Neural cell (in vitro differentiated cells): ENCODE results near the gene SMAP1. TPM values are rescaled to one million over a fixed set of nuclear protein-coding genes. Genes with fewer than 3 reads are reported as not detected.

Experiments used
- H2AFZ ChIP-seq: fragments of 200-600, 300-800 bp; sonication (generic), shearing (Covaris generic); 2 replicates; pipeline ENCODE4 v1.6.0; 2014; ENCODE audit warnings: low read depth, mild to moderate bottlenecking, antibody characterized with exemption, low read length, moderate library complexity
- H3F3A ChIP-seq: fragments of 200-600 bp; shearing (Covaris generic); 2 replicates; pipeline ENCODE4 v1.6.1; 2016; ENCODE audit warnings: mild to moderate bottlenecking, moderate library complexity, mixed read lengths, antibody characterized with exemption, low read length; ENCODE audit not compliant: insufficient read depth, poor library complexity, severe bottlenecking
- H3K27ac ChIP-seq: fragments of 200-600, 300-800 bp; sonication (generic), shearing (Covaris generic); 2 replicates; pipeline ENCODE4 v1.5.1; 2014; ENCODE audit warnings: mild to moderate bottlenecking, low read length, moderate library complexity
- H3K27me3 ChIP-seq: fragments of 300-800, 200-600 bp; sonication (generic), shearing (Covaris generic); 2 replicates; pipeline ENCODE4 v1.6.0; 2014; ENCODE audit warnings: mild to moderate bottlenecking, low read depth, low read length, moderate library complexity; ENCODE audit not compliant: insufficient read depth
- H3K36me3 ChIP-seq: fragments of 300-800, 200-600 bp; sonication (generic), shearing (Covaris generic); 2 replicates; pipeline ENCODE4 v1.5.1; 2014; ENCODE audit warnings: mild to moderate bottlenecking, antibody characterized with exemption, low read length, moderate library complexity; ENCODE audit not compliant: insufficient read depth
- H3K4me2 ChIP-seq: fragments of 300-800, 200-600 bp; sonication (generic), shearing (Covaris generic); 2 replicates; pipeline ENCODE4 v1.6.0; 2014; ENCODE audit warnings: mild to moderate bottlenecking, low read length
- H3K4me3 ChIP-seq: fragments of 300-800, 200-600 bp; sonication (generic), shearing (Covaris generic); 2 replicates; pipeline ENCODE4 v1.5.1; 2014; ENCODE audit warnings: mild to moderate bottlenecking, low read length, moderate library complexity
- H3K79me2 ChIP-seq: fragments of 200-600 bp; shearing (Covaris generic); replicated peaks from 2 replicates; pipeline ENCODE4 v1.6.0; 2014; ENCODE audit warnings: mild to moderate bottlenecking, low read length, moderate library complexity; ENCODE audit not compliant: insufficient read depth
- H3K9ac ChIP-seq: fragments of 300-800, 200-600 bp; sonication (generic), shearing (Covaris generic); 2 replicates; pipeline ENCODE4 v1.6.1; 2016; ENCODE audit warnings: mild to moderate bottlenecking, low read length, mixed read lengths
- H3K9me2 ChIP-seq: fragments of 200-600 bp; shearing (Covaris generic); 2 replicates; pipeline ENCODE4 v1.6.1; 2016; ENCODE audit warnings: mild to moderate bottlenecking, low read length, mixed read lengths; ENCODE audit not compliant: insufficient read depth
- H3K9me3 ChIP-seq: fragments of 200-600, 300-800 bp; sonication (generic), shearing (Covaris generic); 2 replicates; pipeline ENCODE4 v1.6.1; 2016; ENCODE audit warnings: mild to moderate bottlenecking, mixed run types, low read length, moderate library complexity, mixed read lengths
- H4K20me1 ChIP-seq: fragments of 200-600 bp; shearing (Covaris generic); 2 replicates; pipeline ENCODE4 v1.6.1; 2016; ENCODE audit warnings: mild to moderate bottlenecking, mixed run types; ENCODE audit not compliant: insufficient read depth
- CTCF ChIP-seq: fragments of 450-650 bp; IDR thresholded peaks from 2 replicates; pipeline ENCODE4 v1.5.1; 2014; ENCODE audit warnings: antibody characterized with exemption, mild to moderate bottlenecking, moderate library complexity; ENCODE audit not compliant: poor library complexity, severe bottlenecking
- EP300 ChIP-seq: fragments of 450-650 bp; conservative IDR thresholded peaks from 2 replicates; pipeline ENCODE4 v1.6.1; 2014; ENCODE audit warnings: antibody characterized with exemption, mild to moderate bottlenecking, moderate library complexity; ENCODE audit not compliant: poor library complexity, severe bottlenecking
- EZH2 ChIP-seq: fragments of 200-600, 300-800 bp; shearing (Covaris generic), sonication (generic); IDR thresholded peaks from 2 replicates; pipeline ENCODE4 v1.6.1; 2014; ENCODE audit warnings: antibody characterized with exemption, low read length, borderline replicate concordance, mild to moderate bottlenecking; ENCODE audit not compliant: insufficient read depth, poor library complexity, severe bottlenecking
- MXI1 ChIP-seq: fragments of 450-650 bp; conservative IDR thresholded peaks from 2 replicates; pipeline ENCODE4 v1.6.1; 2014; ENCODE audit warnings: antibody characterized with exemption, mild to moderate bottlenecking; ENCODE audit not compliant: poor library complexity, severe bottlenecking
- POLR2AphosphoS5 ChIP-seq: IDR thresholded peaks from 2 replicates; pipeline ENCODE4 v1.6.1; 2012
- RAD21 ChIP-seq: fragments of 450-650 bp; conservative IDR thresholded peaks from 2 replicates; pipeline ENCODE4 v1.6.1; 2014; ENCODE audit warnings: antibody characterized with exemption, mild to moderate bottlenecking, moderate library complexity
- REST ChIP-seq: IDR thresholded peaks from 2 replicates; pipeline ENCODE4 v1.6.1; 2012; ENCODE audit warnings: borderline replicate concordance
- SMC3 ChIP-seq: fragments of 450-650 bp; conservative IDR thresholded peaks from 2 replicates; pipeline ENCODE4 v1.6.1; 2014; ENCODE audit warnings: antibody characterized with exemption, mild to moderate bottlenecking, moderate library complexity; ENCODE audit not compliant: poor library complexity
- TAF1 ChIP-seq: IDR thresholded peaks from 2 replicates; pipeline ENCODE4 v1.6.1; 2012; ENCODE audit warnings: low read depth
- polyA plus RNA-seq: library from polyadenylated mRNA; depleted of rRNA; stranded (reverse); fragments of >200 nt; gene quantifications from 2 replicates; pipeline ENCODE4 v1.2.3, GENCODE V29; 2014

SMAP1 gene
- polyA plus RNA-seq, 1 donor from 2014 or later: 43.7 TPM

GRCh38 chr6:70714716-70715257, 47.1 kb downstream of the SMAP1 start:
- no peaks in the 10 kb centered on the region for H3K9me2 ChIP-seq
- peaks cover 15% of the 10 kb centered on the region for H3K79me2 ChIP-seq
- no peaks in the 10 kb centered on the region for H3K27me3 ChIP-seq
- H3K9me3 ChIP-seq: no peaks in the 10 kb centered on the region
- no peaks in the 10 kb centered on the region for H3F3A ChIP-seq
- no peak overlapping the region for H3K4me3 ChIP-seq
- no peak overlapping the region for H2AFZ ChIP-seq
- H3K27ac ChIP-seq: no peak overlapping the region
- H3K4me2 ChIP-seq: no peak overlapping the region
- no peak for TF ChIP-seq TAF1
- H3K36me3 ChIP-seq: no peaks in the 10 kb centered on the region
- H3K9ac ChIP-seq: no peak overlapping the region
- no peaks in the 10 kb centered on the region for H4K20me1 ChIP-seq

- Histone ChIP-seq H3K36me3 (no peaks in the 10 kb centered on the region), H3K79me2 (peaks cover 15% of the 10 kb centered on the region), H3K9me3 (no peaks in the 10 kb centered on the region), H3K27ac (no peak overlapping the region), H3K4me3 (no peak overlapping the region), H3K27me3 (no peaks in the 10 kb centered on the region), H4K20me1 (no peaks in the 10 kb centered on the region), H2AFZ (no peak overlapping the region), H3F3A (no peaks in the 10 kb centered on the region), H3K9ac (no peak overlapping the region), H3K9me2 (no peaks in the 10 kb centered on the region), H3K4me2 (no peak overlapping the region)
- no peak for TF ChIP-seq RAD21
- no peak for TF ChIP-seq SMC3
- TF ChIP-seq MXI1: no peak
- TF ChIP-seq TAF1: no peak
- no peak for TF ChIP-seq EZH2
- no peak for TF ChIP-seq CTCF
- TF ChIP-seq EP300: no peak
- TF ChIP-seq REST: no peak
- TF ChIP-seq POLR2AphosphoS5: no peak
Measured at GRCh38 chr6:70717038-70717801, 49.5 kb downstream of the SMAP1 start.
